Fibroblast of lung (primary cell): ENCODE measurements around the gene PREP.

Experiments used
- CTCF ChIP-seq, 2 donors: IDR thresholded peaks in 1 of 2; conservative IDR thresholded peaks in 1 of 2; 1 replicate in 1 of 2; 2 replicates in 1 of 2; pipeline ENCODE4 v1.5.1; 2011 to 2012; ENCODE audit warnings: low read length in 2 of 2, control low read depth in 1 of 2, inconsistent platforms in 1 of 2, low read depth in 1 of 2, mild to moderate bottlenecking in 1 of 2
- EZH2 ChIP-seq: IDR thresholded peaks from 2 replicates; pipeline ENCODE4 v1.5.1; 2012; ENCODE audit warnings: low read length, control low read depth, mild to moderate bottlenecking; ENCODE audit errors: missing control alignments

- no peak for TF ChIP-seq CTCF (conservative IDR thresholded peaks at IDR 0.05 in 1 of 2, IDR thresholded peaks at IDR 0.05 in 1 of 2; ENCODE audit: low read depth in 1 of 2, low read length in 2 of 2)
- no peak for TF ChIP-seq EZH2
Measured at GRCh38 chr6:105373481-105373880, 29.4 kb downstream of the PREP start.
